DND-41 (cell line): ENCODE results near the gene TXLNB.

Source experiments
- ATAC-seq: fragments of 200-7000 bp; cut with Tn5 transposase; 3 replicates; pipeline ENCODE4 v1.9.1; 2021; ENCODE audit warnings: low read depth; ENCODE audit not compliant: insufficient read depth
- DNase-seq: peaks from one replicate; pipeline ENCODE4 v3.0.0-alpha.2; 2020
- H2AFZ ChIP-seq: 2 replicates; pipeline ENCODE4 v1.6.0; 2012; ENCODE audit warnings: low read depth, low read length
- H3K27ac ChIP-seq: 2 replicates; pipeline ENCODE4 v1.5.1; 2012; ENCODE audit warnings: low read length, inconsistent platforms
- H3K27me3 ChIP-seq: fragments of 200-600 bp; sonication (generic); 2 replicates; pipeline ENCODE4 v1.6.0; 2012; ENCODE audit warnings: low read length, mild to moderate bottlenecking, inconsistent platforms; ENCODE audit not compliant: insufficient read depth, poor library complexity
- H3K36me3 ChIP-seq: 2 replicates; pipeline ENCODE4 v1.5.1; 2012; ENCODE audit warnings: low read length, inconsistent platforms; ENCODE audit not compliant: insufficient read depth
- H3K4me1 ChIP-seq: 2 replicates; pipeline ENCODE4 v1.5.1; 2012; ENCODE audit warnings: mild to moderate bottlenecking, low read length; ENCODE audit not compliant: insufficient read depth
- H3K4me2 ChIP-seq: 2 replicates; pipeline ENCODE4 v1.6.0; 2012; ENCODE audit warnings: mild to moderate bottlenecking, moderate library complexity, low read length, inconsistent platforms; ENCODE audit not compliant: insufficient read depth
- H3K4me3 ChIP-seq, 2 experiments: fragments of 200-600 bp in 1 of 2; shearing (Covaris generic) in 1 of 2; 2 replicates each; pipeline ENCODE4 v1.5.1; 2012 to 2016; ENCODE audit warnings: inconsistent platforms in 2 of 2, low read length in 2 of 2, mild to moderate bottlenecking in 2 of 2, low read depth in 1 of 2, moderate library complexity in 1 of 2
- H3K79me2 ChIP-seq: 2 replicates; pipeline ENCODE4 v1.6.0; 2012; ENCODE audit warnings: low read length, inconsistent platforms; ENCODE audit not compliant: insufficient read depth
- H3K9ac ChIP-seq: 2 replicates; pipeline ENCODE4 v1.6.0; 2012; ENCODE audit warnings: low read depth, mild to moderate bottlenecking, inconsistent platforms, low read length, moderate library complexity
- H3K9me3 ChIP-seq: 2 replicates; pipeline ENCODE4 v1.5.1; 2012; ENCODE audit warnings: low read length, moderate library complexity, mild to moderate bottlenecking, inconsistent platforms; ENCODE audit not compliant: insufficient read depth, severe bottlenecking
- H4K20me1 ChIP-seq: 2 replicates; pipeline ENCODE4 v1.6.0; 2012; ENCODE audit warnings: low read length; ENCODE audit not compliant: insufficient read depth
- CTCF ChIP-seq: IDR thresholded peaks from 2 replicates; pipeline ENCODE4 v1.5.1; 2012; ENCODE audit warnings: borderline replicate concordance, low read length, moderate library complexity, mild to moderate bottlenecking; ENCODE audit not compliant: poor library complexity, severe bottlenecking; ENCODE audit errors: extremely low read depth
- EZH2 ChIP-seq: IDR thresholded peaks from 3 replicates; pipeline ENCODE4 v1.6.1; 2012; ENCODE audit warnings: borderline replicate concordance, low read depth, mild to moderate bottlenecking, moderate library complexity, low read length, inconsistent platforms; ENCODE audit not compliant: severe bottlenecking

The TXLNB gene

GRCh38 chr6:139311831-139312230 is 20.0 kb upstream of the TXLNB start:
- Histone ChIP-seq H3K4me2 (no peak overlapping the region), H3K4me1 (no peaks in the 10 kb centered on the region), H3K27ac (no peak overlapping the region), H4K20me1 (no peaks in the 10 kb centered on the region), H3K9ac (no peak overlapping the region), H3K79me2 (no peaks in the 10 kb centered on the region), H2AFZ (peak overlapping the region; percentile 38; the same call in 1 of the 2 replicates), H3K4me3 (no peak overlapping the region), H3K9me3 (no peaks in the 10 kb centered on the region), H3K27me3 (no peaks in the 10 kb centered on the region), H3K36me3 (no peaks in the 10 kb centered on the region)
- no peak for DNase-seq
- ATAC-seq, result no peak
- TF ChIP-seq EZH2 (no peak), CTCF (no peak)

GRCh38 chr6:139308936-139309603 is 17.3 kb upstream of the TXLNB start:
- ATAC-seq (no peak), DNase-seq (no peak)
- H3K4me3 ChIP-seq, result no peak overlapping the region
- H3K79me2 ChIP-seq, result no peaks in the 10 kb centered on the region
- no peaks in the 10 kb centered on the region for H4K20me1 ChIP-seq
- no peaks in the 10 kb centered on the region for H3K27me3 ChIP-seq
- H3K9me3 ChIP-seq, result no peaks in the 10 kb centered on the region
- H3K9ac ChIP-seq, result no peak overlapping the region
- no peak overlapping the region for H3K4me2 ChIP-seq
- no peaks in the 10 kb centered on the region for H3K4me1 ChIP-seq
- TF ChIP-seq EZH2, result no peak
- TF ChIP-seq CTCF, result no peak
- H3K36me3 ChIP-seq, result no peaks in the 10 kb centered on the region
- no peak overlapping the region for H3K27ac ChIP-seq
- H2AFZ ChIP-seq, result no peak overlapping the region

GRCh38 chr6:139308286-139308916 is 16.6 kb upstream of the TXLNB start:
- Histone ChIP-seq H3K27me3 (no peaks in the 10 kb centered on the region), H3K4me1 (no peaks in the 10 kb centered on the region), H2AFZ (no peak overlapping the region), H3K9ac (no peak overlapping the region), H3K9me3 (no peaks in the 10 kb centered on the region), H3K79me2 (no peaks in the 10 kb centered on the region), H3K36me3 (no peaks in the 10 kb centered on the region), H4K20me1 (no peaks in the 10 kb centered on the region), H3K4me2 (no peak overlapping the region), H3K4me3 (no peak overlapping the region), H3K27ac (no peak overlapping the region)
- TF ChIP-seq CTCF (no peak), EZH2 (no peak)
- ATAC-seq (no peak), DNase-seq (no peak)
